ENCODE results near the gene ASIC1.

- TF ChIP-seq CTCF (conservative IDR thresholded peaks at IDR 0.05; ENCODE audit: low read depth, low read length) (no peak), EZH2 (IDR thresholded peaks at IDR 0.05; ENCODE audit: borderline replicate concordance, low read depth, low read length, poor library complexity, severe bottlenecking) (no peak)
These were observed 34.5 kb upstream of the ASIC1 start for GRCh38 chr12:50022903-50023302.
